AG04450 (cell line): ENCODE measurements around the gene PAM. TPM values are rescaled to one million over a fixed set of nuclear protein-coding genes. Genes with fewer than 3 reads are reported as not detected.

Source experiments
- CTCF ChIA-PET: fragments of 300-600, 350-600 bp; formaldehyde crosslinking; extraction: SDS; loops from one replicate; lab custom pipeline; 2022; ENCODE audit warnings: antibody characterized with exemption, inconsistent platforms; lab: Charles Lee
- POLR2A ChIA-PET: fragments of 350-600 bp; formaldehyde crosslinking; extraction: SDS; loops from one replicate; lab custom pipeline; 2021; ENCODE audit warnings: antibody characterized with exemption, inconsistent platforms; lab: Yijun Ruan, JAX
- DNase-seq: peaks from one replicate; pipeline ENCODE4 v3.0.0-alpha.2; 2011; ENCODE audit warnings: low read depth, low spot score
- H3K27ac ChIP-seq: one replicate; pipeline ENCODE4 v1.5.1; 2012; ENCODE audit warnings: low read depth, low read length, control low read depth
- H3K27me3 ChIP-seq: one replicate; pipeline ENCODE4 v1.6.0; 2012; ENCODE audit warnings: low read length; ENCODE audit not compliant: control insufficient read depth, insufficient read depth
- H3K4me3 ChIP-seq: 2 replicates; pipeline ENCODE4 v1.5.1; 2011; ENCODE audit warnings: mild to moderate bottlenecking, low read depth, low read length, control low read depth
- H3K9me3 ChIP-seq: 2 replicates; pipeline ENCODE4 v1.5.1; 2012; ENCODE audit warnings: low read length; ENCODE audit not compliant: control insufficient read depth, insufficient read depth
- polyA plus RNA-seq: library from polyadenylated mRNA; depleted of rRNA; stranded (reverse); fragments of >200 nt; gene quantifications from 2 replicates; pipeline ENCODE4 v1.2.3, GENCODE V29; 2011
- TF ChIP-seq, protein P1 (sequence below): IDR thresholded peaks from 2 replicates; pipeline ENCODE4 v1.5.1; 2011; ENCODE audit warnings: low read depth, low read length, control low read depth, inconsistent platforms

Gene PAM
- polyA plus RNA-seq, 1 experiment: 307 TPM

- Histone ChIP-seq H3K4me3 (no peak overlapping the region), H3K9me3 (no peaks in the 10 kb centered on the region), H3K27ac (no peak overlapping the region), H3K27me3 (no peaks in the 10 kb centered on the region)
- DNase-seq: no peak
- POLR2A ChIA-PET: no interaction called here
- TF ChIP-seq, protein P1, sequence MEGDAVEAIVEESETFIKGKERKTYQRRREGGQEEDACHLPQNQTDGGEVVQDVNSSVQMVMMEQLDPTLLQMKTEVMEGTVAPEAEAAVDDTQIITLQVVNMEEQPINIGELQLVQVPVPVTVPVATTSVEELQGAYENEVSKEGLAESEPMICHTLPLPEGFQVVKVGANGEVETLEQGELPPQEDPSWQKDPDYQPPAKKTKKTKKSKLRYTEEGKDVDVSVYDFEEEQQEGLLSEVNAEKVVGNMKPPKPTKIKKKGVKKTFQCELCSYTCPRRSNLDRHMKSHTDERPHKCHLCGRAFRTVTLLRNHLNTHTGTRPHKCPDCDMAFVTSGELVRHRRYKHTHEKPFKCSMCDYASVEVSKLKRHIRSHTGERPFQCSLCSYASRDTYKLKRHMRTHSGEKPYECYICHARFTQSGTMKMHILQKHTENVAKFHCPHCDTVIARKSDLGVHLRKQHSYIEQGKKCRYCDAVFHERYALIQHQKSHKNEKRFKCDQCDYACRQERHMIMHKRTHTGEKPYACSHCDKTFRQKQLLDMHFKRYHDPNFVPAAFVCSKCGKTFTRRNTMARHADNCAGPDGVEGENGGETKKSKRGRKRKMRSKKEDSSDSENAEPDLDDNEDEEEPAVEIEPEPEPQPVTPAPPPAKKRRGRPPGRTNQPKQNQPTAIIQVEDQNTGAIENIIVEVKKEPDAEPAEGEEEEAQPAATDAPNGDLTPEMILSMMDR: no peak
- CTCF ChIA-PET: no interaction called here
Observed at GRCh38 chr5:102860035-102860434, 104.9 kb downstream of the PAM start.

GRCh38 chr5:102863058-102863457 is 108.0 kb downstream of the PAM start:
- no peak for DNase-seq
- Histone ChIP-seq H3K9me3 (no peaks in the 10 kb centered on the region), H3K4me3 (no peak overlapping the region), H3K27me3 (no peaks in the 10 kb centered on the region), H3K27ac (no peak overlapping the region)
- ChIA-PET POLR2A (no interaction called here), CTCF (interaction anchor here (0.8 to 3.5 kb wide), 2 partner anchors 47 to 182 kb away, joined by 3 to 13 read pairs; no protein-coding TSS in a partner anchor)
- TF ChIP-seq, protein P1: no peak

DNA sequence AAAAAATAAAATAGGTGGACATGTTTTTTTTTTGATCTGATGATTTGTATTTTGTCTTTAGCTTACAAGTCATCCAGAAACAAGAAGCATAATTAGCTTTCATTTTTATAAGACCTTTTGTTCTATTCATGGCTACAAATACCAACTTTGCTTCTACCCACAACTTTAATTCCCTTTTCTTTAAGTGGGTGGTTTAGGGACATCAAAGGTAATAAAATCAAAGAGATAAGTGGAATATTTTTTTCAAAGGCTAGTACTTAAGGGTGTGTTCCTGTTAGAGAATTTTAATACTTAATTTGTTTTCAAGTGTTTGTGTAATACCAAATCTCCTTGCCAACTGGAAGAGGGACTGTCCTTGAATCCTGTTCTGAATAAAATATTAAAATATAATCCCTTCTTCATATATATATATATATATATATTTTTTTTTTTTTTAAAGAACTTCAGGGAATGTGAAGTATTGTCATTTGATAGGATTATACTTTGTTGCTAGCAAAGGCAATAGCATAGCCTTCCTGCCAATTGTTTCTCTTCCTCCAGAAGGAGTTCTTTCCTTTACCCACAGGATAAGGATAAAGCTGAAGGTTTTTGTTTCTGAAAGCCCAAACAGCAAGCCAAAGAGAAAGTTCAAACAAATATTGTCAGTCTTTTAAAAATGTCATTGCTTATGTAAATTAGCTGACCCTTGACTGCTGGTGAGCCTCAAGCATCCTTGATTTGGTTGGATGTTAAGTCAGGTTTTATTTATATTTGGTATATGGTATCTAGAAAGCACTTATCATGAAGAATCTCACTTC is 108.9 kb downstream of the PAM start:
- ChIA-PET POLR2A (no interaction called here), CTCF (interaction anchor here (1.6 to 3.5 kb wide), 2 partner anchors 83 to 183 kb away, joined by 5 to 13 read pairs; no protein-coding TSS in a partner anchor)
- no peak overlapping the region for H3K27ac ChIP-seq
- TF ChIP-seq, protein P1: no peak
- no peaks in the 10 kb centered on the region for H3K27me3 ChIP-seq
- no peak for DNase-seq
- no peaks in the 10 kb centered on the region for H3K9me3 ChIP-seq
- no peak overlapping the region for H3K4me3 ChIP-seq

GRCh38 chr5:102865171-102865509 is 110.0 kb downstream of the PAM start:
- DNase-seq: no peak
- peak overlapping the region; percentile 67 for H3K4me3 ChIP-seq
- CTCF ChIA-PET: interaction anchor here (0.7 to 3.5 kb wide), 4 partner anchors 10 to 184 kb away, joined by 3 to 13 read pairs (median 4); no protein-coding TSS in a partner anchor
- TF ChIP-seq, protein P1: no peak
- POLR2A ChIA-PET: interaction anchor here (0.6 to 0.8 kb wide), 3 partner anchors 9 to 184 kb away, joined by 3 read pairs; no protein-coding TSS in a partner anchor
- H3K27ac ChIP-seq: peak overlapping the region; percentile 79
- H3K9me3 ChIP-seq: no peaks in the 10 kb centered on the region
- no peaks in the 10 kb centered on the region for H3K27me3 ChIP-seq
